GM06990 (cell line): ENCODE measurements around the gene CCDC157.

Experiments used
- DNase-seq: peaks from one replicate; pipeline ENCODE4 v3.0.0-alpha.2; 2011; ENCODE audit not compliant: insufficient read length; ENCODE audit errors: extremely low read depth
- H3K27me3 ChIP-seq: replicated peaks from 2 replicates; pipeline ENCODE4 v1.6.0; 2011; ENCODE audit warnings: low read length; ENCODE audit not compliant: control insufficient read depth, insufficient read depth
- H3K36me3 ChIP-seq: 2 replicates; pipeline ENCODE4 v1.5.1; 2011; ENCODE audit warnings: low read length; ENCODE audit not compliant: control insufficient read depth, insufficient read depth
- H3K4me3 ChIP-seq: replicated peaks from 2 replicates; pipeline ENCODE4 v1.5.1; 2011; ENCODE audit warnings: low read depth, mild to moderate bottlenecking, control low read depth, low read length
- TF ChIP-seq, protein P1 (sequence below): IDR thresholded peaks from 2 replicates; pipeline ENCODE4 v1.5.1; 2011; ENCODE audit warnings: low read length, control low read depth, mild to moderate bottlenecking, inconsistent platforms; ENCODE audit not compliant: insufficient read depth, poor library complexity, severe bottlenecking

The CCDC157 gene

DNA sequence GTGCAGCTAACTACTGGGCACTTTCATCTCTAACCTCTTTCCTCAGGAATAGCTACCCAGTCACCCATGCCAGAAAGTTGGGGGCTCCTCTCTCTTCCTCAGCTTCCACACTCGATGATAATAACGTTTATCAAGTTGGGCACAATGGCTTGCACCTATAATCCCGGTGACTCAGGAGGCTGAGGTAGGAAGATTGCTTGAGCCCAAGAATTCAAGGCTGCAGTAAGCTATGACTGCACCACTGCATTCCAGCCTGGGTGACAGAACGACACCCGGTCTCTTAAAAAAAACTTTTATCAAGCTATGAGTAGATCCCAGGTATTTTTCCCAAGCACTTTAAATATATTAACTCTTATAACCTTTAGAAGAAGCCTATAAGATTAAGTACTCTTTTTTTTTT lies 2.2 kb upstream of the CCDC157 start:
- peaks cover 13% of the 10 kb centered on the region for H3K36me3 ChIP-seq
- peak overlapping the region; percentile 10 for H3K4me3 ChIP-seq
- H3K27me3 ChIP-seq: no peaks in the 10 kb centered on the region
- no peak for DNase-seq
- TF ChIP-seq, protein P1, sequence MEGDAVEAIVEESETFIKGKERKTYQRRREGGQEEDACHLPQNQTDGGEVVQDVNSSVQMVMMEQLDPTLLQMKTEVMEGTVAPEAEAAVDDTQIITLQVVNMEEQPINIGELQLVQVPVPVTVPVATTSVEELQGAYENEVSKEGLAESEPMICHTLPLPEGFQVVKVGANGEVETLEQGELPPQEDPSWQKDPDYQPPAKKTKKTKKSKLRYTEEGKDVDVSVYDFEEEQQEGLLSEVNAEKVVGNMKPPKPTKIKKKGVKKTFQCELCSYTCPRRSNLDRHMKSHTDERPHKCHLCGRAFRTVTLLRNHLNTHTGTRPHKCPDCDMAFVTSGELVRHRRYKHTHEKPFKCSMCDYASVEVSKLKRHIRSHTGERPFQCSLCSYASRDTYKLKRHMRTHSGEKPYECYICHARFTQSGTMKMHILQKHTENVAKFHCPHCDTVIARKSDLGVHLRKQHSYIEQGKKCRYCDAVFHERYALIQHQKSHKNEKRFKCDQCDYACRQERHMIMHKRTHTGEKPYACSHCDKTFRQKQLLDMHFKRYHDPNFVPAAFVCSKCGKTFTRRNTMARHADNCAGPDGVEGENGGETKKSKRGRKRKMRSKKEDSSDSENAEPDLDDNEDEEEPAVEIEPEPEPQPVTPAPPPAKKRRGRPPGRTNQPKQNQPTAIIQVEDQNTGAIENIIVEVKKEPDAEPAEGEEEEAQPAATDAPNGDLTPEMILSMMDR: no peak

DNA sequence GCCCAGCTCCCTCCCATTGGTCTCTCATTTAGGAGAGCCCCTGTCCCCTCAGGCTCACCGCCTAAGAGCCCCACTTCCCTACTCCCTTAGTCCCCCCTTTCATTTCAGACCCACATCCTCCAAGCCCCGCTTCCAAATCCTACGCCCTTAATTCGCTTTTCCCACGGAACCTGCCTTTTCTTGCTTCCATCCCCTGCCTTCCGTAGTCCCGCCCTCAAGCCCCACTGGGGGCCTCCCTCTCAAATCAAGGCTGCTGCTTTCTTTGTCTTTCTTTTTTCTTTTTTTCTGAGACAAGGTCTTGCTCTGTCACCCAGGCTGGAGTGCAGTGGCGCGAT lies 396 bp downstream of the CCDC157 start:
- TF ChIP-seq, protein P1: no peak
- peaks cover 6% of the 10 kb centered on the region for H3K36me3 ChIP-seq
- peak overlapping the region; percentile 93 for H3K4me3 ChIP-seq
- no peaks in the 10 kb centered on the region for H3K27me3 ChIP-seq
- no peak for DNase-seq

DNA sequence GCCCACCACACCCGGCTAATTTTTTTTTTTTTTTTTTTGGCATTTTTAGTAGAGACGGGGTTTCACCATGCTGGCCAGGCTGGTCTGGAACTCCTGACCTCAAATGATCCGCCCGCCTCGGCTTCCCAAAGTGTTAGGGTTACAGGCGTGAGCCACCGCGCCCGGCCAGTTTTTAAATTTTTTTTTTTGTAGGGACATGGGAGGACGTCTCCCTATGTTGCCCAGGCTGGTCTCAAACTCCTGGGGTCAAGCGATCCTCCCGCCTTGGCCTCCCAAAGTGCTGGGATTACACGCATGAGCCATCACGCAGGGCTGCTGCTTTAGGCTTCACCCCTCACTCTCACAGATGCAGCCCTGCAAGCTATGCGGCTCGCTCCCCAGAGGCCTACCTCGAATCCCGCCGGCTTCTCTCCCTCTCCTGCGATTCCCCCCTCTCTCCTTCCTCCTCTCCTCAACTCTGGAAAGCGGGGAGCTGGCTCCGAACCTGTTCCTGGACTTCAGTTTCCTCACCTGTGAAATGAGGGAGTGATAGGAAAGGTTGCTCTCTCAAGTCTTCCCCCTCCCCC lies 926 bp downstream of the CCDC157 start:
- no peak for DNase-seq
- TF ChIP-seq, protein P1: no peak
- no peaks in the 10 kb centered on the region for H3K27me3 ChIP-seq
- H3K4me3 ChIP-seq: no peak overlapping the region
- H3K36me3 ChIP-seq: peaks cover 2% of the 10 kb centered on the region

DNA sequence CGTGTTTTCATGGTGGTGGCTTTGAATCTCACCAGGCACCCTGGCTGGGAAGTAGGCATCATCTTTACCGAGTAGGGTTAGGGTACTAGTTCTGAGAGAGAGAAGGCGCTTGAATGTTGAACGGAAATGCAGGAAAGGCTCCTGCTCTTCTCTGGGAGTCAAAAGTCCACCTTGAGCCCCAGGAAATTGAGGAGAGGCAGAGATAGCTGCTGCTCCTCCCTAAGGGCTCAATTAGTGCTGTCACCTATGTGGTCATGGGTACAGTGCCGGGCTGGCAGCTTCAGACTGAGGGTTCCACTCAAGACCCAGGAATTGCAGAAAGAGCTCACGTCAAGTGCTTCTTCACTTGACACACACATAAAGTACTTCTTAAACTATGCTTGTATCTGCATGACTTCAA lies 1.7 kb downstream of the CCDC157 start:
- no peak for DNase-seq
- Histone ChIP-seq H3K27me3 (no peaks in the 10 kb centered on the region), H3K4me3 (no peak overlapping the region), H3K36me3 (no peaks in the 10 kb centered on the region; the same call in 1 of the 2 replicates)
- TF ChIP-seq, protein P1: no peak

DNA sequence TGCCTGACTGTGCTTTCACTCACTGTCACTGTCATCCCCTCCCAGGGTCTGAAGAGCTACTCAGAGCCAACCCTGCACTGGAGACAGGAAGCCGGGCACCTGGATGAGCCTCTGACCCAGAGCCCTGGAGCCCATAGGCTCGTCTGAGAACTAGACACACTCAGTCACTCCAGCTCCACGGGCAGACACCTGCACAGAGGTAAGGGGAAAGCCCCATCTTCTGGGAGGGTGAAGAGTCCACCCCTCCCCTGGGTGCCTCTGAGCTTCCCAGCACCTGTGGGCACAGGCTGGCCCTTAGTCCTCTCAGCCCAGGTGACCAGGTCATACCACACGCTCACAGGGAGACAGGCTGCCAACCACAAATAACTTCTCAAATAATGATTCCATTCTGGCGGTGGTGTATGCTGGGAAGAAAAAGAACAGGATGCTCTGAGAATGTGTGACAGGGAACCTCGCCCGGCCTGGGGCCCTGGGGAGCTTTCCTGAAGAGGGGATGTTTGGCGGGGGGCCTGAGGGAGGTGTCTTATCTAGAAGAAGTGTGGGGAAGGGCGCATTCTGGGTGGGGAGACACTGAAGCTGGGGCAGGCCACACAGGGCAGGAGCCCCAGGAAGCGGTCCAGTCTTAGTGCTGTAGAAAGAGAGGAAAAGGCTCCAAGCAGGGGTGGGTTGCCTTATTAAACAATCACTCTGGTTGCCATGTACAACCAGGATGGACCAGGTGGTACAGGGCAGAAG lies 5.3 kb downstream of the CCDC157 start:
- H3K36me3 ChIP-seq: no peaks in the 10 kb centered on the region; the same call in none of the 2 replicates
- no peak overlapping the region for H3K4me3 ChIP-seq
- TF ChIP-seq, protein P1: no peak
- H3K27me3 ChIP-seq: no peaks in the 10 kb centered on the region
- DNase-seq: no peak
